D721Med (cell line): ENCODE data around the gene ALDH16A1.

Experiments used
- DNase-seq: peaks from one replicate; pipeline ENCODE4 v3.0.0; 2011; ENCODE audit warnings: low spot score; ENCODE audit not compliant: insufficient read length
- FAIRE-seq: peaks from 2 replicates; lab custom pipeline; 2011; peaks lifted over from hg19 to GRCh38; lab: Jason Lieb, UNC
- TF ChIP-seq, protein P1 (sequence below): IDR thresholded peaks from 2 replicates; pipeline ENCODE4 v1.5.1; 2012; ENCODE audit warnings: mild to moderate bottlenecking, control low read depth; ENCODE audit not compliant: insufficient read depth; ENCODE audit errors: missing control alignments

ALDH16A1 gene

DNA sequence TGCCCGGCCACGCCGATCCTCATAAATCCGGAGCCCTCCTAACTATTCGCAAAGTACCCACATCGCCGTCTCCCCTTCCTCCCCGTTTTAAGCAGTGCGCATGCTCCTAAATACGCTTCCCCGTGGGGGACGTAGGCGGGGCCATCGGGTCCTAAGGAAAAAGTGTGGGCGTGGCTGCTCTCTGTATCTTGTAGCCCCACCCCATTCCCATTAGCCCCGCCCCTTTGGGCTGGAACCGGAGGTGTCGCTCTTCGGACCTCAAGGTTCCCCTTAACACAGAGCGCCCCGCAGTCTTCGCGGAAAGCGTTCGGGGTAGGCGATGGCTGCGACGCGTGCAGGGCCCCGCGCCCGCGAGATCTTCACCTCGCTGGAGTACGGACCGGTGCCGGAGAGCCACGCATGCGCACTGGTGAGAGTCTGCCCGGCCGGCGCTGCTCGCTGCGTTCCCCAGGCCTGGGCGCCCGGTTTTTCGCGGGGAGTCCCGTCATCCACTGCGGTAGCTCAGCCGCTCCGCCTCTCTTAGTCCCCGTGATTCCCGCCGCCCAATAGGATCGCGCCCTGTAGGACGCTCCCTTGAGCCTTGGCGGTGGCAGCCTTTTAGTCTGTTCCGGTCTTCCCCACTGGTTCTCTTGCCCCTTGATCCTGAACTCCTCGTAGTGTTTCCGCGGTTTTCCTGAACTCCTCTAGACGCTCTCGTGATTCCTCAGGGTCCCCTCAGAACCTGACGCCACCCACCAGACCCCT lies at the start of gene ALDH16A1:
Gene ALDH16A1, plus strand, starts transcription at position 213 of the 744 bp plus-strand sequence. Its CDS starts 107 bp downstream, at position 320.
- FAIRE-seq (no peak), DNase-seq (peak; percentile 90)
- TF ChIP-seq, protein P1, sequence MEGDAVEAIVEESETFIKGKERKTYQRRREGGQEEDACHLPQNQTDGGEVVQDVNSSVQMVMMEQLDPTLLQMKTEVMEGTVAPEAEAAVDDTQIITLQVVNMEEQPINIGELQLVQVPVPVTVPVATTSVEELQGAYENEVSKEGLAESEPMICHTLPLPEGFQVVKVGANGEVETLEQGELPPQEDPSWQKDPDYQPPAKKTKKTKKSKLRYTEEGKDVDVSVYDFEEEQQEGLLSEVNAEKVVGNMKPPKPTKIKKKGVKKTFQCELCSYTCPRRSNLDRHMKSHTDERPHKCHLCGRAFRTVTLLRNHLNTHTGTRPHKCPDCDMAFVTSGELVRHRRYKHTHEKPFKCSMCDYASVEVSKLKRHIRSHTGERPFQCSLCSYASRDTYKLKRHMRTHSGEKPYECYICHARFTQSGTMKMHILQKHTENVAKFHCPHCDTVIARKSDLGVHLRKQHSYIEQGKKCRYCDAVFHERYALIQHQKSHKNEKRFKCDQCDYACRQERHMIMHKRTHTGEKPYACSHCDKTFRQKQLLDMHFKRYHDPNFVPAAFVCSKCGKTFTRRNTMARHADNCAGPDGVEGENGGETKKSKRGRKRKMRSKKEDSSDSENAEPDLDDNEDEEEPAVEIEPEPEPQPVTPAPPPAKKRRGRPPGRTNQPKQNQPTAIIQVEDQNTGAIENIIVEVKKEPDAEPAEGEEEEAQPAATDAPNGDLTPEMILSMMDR = no peak

DNA sequence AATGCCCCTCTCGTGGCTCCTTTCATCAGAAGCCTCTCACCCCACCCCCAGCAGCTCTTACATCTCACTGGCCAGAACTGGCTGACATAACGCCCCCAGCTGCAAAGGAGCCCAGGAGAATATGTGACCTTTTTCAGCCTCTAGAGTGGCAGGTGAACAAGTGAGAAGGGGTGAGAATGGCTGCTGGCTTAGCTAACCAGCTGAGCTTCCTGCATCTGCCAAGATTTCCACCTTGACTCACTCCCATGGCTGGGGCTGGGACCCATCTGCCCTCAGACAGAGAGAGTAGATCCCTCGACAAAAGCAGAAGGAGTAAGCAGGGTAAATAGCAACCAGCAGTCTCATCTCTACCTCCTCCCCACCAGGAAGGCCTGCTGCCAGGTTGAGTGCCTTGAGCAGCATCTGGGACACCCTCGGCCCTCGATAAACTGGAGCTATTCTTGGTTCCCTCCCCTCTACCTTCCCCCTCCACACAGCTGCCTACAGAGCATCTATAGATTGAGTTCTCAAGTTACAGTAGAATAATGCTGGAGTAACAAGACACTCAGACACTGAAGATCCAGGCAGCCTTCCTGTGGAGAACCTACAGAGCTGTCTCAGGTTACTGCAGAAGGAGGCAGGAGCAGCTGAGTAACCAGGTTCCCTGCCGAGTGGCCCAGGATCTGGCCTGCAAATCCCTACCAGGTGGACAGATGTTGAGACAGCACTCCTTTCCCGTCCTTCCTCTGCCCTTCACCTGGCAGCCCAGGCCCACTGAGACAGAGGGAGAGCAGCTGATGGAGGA lies 49.4 kb upstream of the ALDH16A1 start:
- DNase-seq = no peak
- FAIRE-seq = no peak

DNA sequence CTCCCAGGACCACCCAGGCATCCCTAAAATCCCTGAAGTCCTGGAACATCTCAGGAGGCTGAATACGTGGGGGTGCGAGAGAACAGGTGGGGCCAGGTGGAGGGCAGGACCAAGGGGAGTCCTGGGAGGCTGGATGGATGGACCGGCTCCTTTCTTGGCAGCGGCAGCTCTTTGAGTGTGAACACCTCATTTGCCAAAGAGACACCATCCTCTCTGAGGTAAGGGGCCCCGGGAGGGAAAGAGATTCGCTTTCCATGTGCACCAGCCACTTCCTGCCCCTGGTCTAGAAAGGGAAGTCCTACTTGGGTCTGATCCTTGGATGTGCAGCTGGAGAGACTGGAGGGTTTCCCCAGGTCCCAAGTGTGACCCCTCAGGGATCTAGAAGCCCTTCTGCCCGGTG lies 45.9 kb upstream of the ALDH16A1 start:
- DNase-seq = no peak
- TF ChIP-seq, protein P1 = no peak
- FAIRE-seq = no peak

More for the DNA sequence above, 49.4 kb upstream of the ALDH16A1 start:
- TF ChIP-seq, protein P1 = no peak

DNA sequence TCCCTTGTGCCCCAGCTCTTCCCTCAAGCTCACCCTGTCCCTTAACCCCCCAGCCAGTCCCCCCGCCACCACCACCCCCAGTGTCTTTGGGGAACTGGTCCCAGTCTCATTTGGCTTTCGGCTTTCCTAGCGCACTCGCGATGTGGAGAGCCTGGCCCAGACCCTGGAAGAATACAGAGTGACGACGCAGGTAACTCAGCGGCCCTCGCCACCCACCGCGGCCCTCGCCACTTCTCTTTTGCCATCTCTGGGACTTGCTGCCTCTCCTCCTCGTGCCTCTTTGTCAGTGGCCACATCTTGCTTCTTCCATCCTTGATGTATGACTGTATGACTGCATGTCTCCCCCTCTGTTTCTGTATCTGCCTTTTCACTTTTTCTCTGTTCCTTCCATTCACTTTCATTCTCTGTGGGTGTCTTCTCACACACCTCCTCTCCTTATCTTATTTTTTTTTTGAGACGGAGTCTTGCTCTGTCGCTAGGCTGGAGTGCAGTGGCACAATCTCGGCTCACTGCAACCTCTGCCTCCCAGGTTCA lies 45.5 kb upstream of the ALDH16A1 start:
- FAIRE-seq = no peak
- no peak for DNase-seq
- TF ChIP-seq, protein P1 = no peak

DNA sequence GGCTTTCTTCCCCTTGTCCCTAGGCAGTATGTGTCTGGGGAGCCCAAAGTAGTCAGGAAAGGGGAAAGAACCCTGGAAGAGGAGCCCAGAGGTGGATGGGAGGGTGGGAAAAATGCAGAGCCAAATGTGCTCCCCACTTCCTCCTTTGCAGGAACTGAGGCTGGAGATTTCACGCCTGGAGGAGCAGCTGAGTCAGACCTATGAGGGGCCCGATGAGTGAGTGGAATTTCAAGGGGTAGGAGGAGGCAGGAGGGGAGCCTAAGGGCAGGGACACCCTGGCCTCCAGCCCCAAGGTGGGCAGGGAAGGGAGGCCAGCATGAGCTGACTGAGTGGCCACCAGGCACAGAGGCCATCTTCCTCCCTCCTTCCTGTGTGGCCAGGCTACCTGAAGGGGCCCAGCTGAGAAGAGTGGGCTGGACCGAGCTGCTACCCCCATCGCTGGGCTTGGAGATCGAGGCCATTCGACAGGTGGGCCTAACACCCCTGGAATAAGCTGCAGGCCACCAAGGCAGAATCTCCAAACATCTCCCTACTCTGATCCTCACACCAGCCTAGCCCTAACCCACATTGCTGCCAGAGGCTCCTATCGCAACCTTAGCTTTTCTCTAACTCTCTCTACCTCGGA lies 44.1 kb upstream of the ALDH16A1 start:
- TF ChIP-seq, protein P1 = no peak
- FAIRE-seq (no peak), DNase-seq (no peak)

DNA sequence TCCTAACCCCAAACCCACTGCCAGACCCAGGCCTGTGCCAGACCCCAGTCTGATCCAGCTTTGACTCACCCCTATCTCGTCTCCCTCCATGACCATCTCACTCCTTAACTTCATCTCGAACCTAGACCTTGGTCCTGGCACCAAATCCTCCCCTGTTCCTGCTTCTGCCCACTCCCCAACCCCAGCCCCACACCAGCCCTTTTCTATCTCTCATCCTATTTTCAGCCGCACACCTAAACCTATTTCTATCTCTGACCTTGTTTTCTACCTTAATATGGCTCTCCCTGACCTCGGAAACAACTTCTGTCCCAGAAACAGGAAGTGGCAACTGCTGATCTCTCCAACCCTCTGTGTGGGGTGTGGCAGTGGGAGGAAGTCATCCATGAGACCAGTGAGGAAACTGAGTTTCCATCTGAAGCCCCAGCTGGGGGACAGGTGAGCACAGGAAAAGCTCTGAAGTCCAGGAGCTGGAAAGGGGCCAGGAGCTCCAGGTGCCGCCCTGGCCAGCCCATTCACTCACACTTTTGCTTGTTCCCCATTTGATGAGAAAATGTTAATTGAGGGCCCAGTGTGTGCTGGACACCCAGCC lies 43.5 kb upstream of the ALDH16A1 start:
- no peak for DNase-seq
- TF ChIP-seq, protein P1 = no peak
- FAIRE-seq = no peak
